22Rv1 (cell line): ENCODE results near the gene UGT1A6.

ENCODE experiments used
- CTCF ChIP-seq: fragments of 450-650 bp; IDR thresholded peaks from 2 replicates; pipeline ENCODE4 v1.5.1; 2017; ENCODE audit warnings: mild to moderate bottlenecking
- ZFX ChIP-seq: fragments of 450-650 bp; IDR thresholded peaks from 2 replicates; pipeline ENCODE4 v1.6.1; 2017; ENCODE audit warnings: antibody characterized with exemption, borderline replicate concordance

- TF ChIP-seq CTCF = no peak
- TF ChIP-seq ZFX = no peak
Measured at GRCh38 chr2:233706720-233707119, 14.0 kb downstream of the UGT1A6 start.
